GM18873 (cell line): Measurements from ENCODE around the gene FBXO7.

Source experiments
- ATAC-seq: cut with Tn5 transposase; IDR thresholded peaks from one replicate; pipeline ENCODE4 v1.9.1; 2021; ENCODE audit warnings: mild to moderate bottlenecking, moderate library complexity, moderate number of reproducible peaks; ENCODE audit not compliant: unreplicated experiment, low FRiP score

The FBXO7 gene

DNA sequence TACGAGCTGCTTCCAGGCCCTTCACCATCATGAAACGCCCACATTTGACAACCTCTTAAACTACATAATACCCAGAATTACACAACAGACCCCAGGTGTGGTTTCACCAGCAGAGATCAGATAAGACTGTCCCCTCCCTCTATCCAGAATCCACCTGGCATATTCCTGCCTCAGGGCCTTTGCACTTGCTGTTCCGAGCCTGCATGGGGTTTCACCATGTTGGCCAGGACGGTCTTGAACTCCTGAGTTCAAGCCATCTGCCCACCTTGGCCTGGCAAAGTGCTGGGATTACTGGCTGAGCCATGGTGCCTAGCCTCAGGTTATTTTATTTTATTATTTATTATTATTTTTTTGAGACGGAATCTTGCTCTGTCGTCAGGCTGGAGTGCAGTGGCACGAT, 73.4 kb downstream of the FBXO7 start:
- no peak for ATAC-seq
